ENCODE measurements around the gene CTPS1.
A peak's percentile ranks its signal among the peaks of the same experiment; 100 is the strongest.

CTPS1 gene, protein sequence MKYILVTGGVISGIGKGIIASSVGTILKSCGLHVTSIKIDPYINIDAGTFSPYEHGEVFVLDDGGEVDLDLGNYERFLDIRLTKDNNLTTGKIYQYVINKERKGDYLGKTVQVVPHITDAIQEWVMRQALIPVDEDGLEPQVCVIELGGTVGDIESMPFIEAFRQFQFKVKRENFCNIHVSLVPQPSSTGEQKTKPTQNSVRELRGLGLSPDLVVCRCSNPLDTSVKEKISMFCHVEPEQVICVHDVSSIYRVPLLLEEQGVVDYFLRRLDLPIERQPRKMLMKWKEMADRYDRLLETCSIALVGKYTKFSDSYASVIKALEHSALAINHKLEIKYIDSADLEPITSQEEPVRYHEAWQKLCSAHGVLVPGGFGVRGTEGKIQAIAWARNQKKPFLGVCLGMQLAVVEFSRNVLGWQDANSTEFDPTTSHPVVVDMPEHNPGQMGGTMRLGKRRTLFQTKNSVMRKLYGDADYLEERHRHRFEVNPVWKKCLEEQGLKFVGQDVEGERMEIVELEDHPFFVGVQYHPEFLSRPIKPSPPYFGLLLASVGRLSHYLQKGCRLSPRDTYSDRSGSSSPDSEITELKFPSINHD

DNA sequence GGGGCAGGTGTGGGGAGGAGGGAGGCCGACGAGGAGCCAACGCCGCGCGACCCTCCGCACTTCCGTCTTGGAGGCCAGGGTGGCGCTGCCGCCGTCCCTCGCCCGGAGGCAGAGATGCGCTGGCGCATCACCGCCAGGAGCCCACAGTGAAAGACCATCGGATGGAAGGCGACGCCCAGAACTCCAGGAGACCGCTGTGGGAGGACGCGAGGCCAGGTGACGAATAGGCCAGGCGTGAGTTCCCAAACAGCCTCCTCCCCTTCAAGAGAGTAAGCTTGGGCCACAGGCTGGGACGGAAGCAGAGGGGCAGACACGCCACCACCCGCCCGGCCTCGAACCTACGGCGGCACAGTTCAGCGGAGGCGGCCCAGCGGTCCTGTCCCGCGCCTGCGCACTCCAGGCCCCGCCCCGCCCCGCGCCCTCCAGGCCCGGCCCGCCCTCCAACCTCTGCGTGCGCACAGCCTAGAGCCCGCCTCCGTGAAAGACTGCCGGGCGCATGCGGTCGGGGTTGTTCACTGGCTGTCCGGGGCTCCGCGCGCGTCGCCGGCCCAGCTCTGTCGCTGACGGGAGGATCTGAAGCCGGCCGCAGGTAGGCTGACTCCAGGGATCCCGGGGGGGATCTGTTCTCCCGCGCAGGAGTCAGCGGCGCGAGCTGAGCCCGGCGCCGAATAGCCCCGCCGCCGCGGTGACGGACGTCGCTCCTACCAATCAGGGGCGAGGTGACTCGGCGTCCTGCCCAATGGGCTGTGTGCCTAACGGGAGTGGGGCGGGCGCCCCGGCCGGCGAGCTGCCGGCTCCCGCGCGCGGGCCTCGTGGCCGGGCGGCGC lies at the start of gene CTPS1:
TSS of gene CTPS1 (plus strand) at position 456 of the 827 bp plus-strand sequence. CDS start 3,595 bp downstream, outside the sequence.
- peak; percentile 80 to 92 for DNase-seq

DNA sequence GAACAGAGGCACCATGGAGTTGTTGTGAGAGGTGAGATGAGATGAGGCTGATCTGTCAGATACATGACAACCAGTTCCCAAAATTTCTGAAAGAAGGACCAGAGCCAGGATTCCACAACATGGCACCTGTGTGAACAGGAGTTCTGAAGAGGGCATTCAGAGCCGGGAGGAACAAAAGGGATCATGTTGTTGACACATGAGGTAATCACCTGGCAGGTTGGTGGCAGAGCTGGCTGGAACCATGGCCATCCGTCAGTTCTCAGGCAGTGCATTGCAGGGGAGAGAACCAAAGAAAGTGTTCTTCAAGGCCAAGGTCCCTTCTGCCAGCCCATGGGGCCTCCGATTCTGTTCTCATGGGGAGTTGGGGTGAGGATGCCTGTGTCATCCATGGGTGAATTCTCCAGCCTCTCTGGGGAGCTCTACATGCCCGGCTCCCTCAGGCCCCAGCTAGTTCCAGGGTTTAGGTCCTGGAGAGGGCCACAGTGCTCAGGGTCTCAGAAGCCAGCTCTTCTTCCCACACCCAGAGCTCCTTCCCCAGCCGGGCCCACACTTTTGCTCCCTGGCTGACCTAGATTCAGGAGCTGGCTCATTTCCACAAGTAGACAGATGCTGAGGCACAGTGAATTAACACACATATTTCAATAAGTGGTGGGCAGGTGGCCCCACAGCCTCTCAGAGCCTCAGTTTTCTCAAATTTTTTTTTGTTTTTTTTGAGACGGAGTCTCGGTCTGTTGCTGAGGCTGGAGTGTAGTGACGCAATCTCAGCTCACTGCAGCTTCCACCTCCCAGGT lies 49.1 kb upstream of the CTPS1 start:
- peak; percentile 19 to 74 for DNase-seq

DNA sequence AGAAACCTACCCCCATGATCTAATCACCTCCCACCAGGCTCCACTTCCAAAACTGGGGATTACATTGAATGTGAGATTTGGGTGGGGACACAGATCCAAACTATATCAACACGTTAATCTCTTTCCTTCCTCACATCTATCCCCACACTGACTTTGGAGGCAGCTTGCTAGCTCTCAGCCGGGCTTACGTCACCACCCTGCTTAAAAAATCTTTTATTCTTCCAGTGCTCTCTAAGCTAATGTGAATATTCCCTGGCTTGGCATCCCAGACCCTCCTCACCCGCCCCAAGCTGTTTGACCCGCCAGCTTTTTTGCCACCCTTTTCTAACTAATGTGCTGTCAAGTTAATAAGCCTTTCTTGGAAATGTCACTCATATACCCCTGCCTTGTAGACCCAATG lies 47.9 kb upstream of the CTPS1 start:
- no peak for DNase-seq

DNA sequence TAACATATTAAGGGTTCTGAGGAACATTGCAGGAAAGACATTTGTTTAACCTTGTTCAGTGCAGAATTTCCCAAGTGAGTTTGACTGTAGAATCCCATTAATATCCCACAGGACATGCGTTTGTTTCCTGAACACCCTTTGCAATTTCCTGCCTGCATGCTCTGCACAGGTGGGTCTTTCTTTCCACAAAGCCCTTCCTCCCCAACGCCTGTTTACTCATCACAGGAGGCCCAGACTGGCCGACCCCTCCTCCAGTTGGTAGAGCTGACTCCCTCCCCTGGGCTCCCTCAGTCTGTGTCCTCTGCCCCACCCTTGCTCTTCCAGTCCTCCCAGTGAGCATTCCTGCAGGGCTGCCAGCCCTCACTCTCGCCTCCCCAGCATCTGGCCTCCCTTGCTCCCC lies 47.5 kb upstream of the CTPS1 start:
- no peak for DNase-seq

DNA sequence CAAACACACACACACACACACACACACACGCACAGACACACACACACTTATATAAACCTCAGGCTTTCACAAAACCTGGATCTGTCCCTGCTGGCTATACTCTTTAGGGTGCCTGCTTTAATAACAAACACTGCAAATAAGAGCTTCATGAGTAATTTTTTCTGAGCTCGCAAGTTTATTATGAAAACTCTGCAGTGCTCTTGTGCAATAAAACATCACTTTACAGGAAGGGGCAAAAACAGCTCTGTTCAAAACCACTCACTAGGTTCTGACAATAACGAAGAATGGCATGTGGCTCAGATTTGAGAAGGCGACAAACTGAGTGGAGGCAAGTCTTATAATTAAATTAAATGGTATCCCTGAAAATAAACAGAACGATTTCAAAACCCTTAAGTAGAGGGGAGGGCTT lies 42.6 kb upstream of the CTPS1 start:
- DNase-seq: no peak

DNA sequence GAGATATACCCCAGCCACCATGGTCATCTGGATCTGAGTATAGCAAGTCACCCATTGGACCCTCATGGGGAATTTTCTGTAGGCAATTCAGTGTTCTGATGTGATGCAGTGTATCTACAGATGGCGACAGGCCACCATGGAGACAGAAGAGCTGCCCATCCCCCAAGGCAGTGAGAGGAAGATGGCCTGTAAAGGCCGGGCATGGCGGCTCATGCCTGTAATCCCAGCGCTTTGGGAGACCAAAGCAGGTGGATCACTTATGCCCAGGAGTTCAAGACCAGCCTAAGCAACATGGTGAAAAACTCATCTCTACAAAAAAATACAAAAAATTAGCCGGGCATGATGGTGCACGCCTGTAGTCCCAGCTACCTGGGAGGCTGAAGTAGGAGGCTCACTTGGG lies 41.1 kb upstream of the CTPS1 start:
- no peak for DNase-seq

DNA sequence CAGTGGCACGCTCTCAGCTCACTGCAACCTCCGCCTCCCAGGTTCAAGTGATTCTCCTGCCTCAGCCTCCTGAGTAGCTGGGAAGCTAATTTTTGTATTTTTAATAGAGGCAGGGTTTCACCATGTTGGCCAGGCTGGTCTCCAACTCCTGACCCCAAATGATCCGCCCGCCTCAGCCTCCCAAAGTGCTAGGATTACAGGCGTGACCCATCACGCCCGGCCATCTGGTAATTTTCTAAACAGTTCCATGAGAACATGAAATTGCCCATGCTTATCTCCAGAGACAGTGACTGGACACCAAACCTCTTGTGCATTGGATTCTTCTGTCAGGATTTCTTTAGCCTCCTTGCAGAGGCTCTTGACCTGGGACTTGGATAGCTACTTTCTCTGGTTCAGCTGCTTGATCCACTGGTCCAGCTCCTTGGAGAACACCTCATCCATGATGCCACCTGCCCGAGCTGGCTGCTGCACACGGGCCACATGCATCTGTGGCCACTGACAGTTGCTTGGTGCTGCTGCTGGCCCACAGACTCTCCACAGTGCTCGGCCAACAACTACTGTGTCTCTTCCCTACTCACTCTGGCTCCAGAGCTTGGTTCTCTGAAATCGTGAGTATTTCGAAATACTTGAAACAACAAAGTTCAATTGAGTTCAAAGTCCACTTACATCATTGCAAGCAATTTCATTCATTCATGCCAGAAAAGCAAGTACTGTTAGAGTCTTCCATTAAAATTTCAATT lies 40.0 kb upstream of the CTPS1 start:
- peak in 1 of 2 experiments; percentile 15 for DNase-seq

DNA sequence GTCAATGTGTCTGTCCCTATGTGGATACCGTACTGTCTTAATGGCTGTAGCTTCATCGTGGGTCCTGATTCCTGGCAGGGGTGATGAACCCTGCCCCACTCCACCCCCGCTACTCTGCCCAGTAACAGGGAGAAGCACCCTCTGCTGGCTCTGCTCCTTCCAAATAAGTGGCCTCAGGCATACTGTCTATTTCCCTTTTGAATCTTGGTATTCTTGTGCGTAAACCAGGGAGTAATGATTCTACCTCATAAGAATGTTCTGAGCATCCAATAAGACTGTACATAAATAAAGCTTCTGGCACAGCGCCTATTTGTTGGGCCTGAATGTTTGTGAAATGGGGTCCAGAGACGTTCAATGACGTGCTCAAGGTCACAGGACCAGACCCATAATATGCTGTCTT lies 35.2 kb upstream of the CTPS1 start:
- DNase-seq: no peak

DNA sequence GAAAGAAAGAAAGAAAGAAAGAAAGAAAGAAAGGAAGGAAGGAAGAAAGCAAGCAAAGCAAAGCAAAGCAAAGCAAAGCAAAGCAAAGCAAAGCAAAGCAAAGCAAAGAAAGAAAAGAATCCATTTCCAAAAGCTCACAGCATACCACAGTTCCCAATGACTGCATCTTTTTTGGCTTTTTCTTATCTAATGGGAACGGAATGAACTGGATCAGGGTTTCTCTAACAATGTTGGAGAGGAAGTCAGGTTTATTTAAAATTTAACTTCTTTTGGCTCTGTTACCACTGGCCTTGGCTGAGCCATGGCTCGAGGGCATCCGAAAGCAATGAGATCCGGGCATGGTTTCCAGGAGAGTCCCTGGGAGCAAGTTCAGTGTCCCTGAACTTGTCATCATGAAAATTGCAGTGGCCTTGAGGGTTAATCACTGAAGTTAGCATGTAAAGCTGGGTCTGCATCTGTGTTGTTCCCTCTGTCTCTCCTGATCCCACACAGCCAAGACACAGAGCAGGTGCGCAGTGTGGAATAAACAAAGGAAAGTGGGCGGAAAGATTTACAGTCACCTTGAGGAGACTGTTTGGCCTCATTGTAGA lies 34.6 kb upstream of the CTPS1 start:
- DNase-seq: no peak

DNA sequence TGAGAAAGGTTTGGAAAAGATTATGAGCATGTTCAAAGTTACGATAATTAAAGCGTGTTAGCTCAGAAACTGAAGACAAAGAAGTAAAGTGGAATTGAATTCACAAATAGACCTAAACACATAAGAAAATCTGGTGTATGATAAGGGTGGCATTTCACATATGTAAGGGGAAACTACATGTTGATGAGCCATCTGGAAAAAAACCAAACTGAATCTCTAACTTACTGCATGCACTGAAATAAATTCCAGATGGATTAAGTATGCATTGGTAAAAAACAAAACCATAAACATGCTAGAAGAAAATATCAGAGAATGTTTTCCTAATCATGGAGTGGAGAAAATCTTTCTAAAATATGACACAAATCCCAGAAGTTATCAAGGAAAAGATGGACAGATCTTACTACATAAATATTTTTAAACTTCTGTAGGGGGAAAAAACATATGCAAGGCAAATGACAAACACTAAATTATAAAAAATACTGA lies 34.0 kb upstream of the CTPS1 start:
- no peak for DNase-seq

DNA sequence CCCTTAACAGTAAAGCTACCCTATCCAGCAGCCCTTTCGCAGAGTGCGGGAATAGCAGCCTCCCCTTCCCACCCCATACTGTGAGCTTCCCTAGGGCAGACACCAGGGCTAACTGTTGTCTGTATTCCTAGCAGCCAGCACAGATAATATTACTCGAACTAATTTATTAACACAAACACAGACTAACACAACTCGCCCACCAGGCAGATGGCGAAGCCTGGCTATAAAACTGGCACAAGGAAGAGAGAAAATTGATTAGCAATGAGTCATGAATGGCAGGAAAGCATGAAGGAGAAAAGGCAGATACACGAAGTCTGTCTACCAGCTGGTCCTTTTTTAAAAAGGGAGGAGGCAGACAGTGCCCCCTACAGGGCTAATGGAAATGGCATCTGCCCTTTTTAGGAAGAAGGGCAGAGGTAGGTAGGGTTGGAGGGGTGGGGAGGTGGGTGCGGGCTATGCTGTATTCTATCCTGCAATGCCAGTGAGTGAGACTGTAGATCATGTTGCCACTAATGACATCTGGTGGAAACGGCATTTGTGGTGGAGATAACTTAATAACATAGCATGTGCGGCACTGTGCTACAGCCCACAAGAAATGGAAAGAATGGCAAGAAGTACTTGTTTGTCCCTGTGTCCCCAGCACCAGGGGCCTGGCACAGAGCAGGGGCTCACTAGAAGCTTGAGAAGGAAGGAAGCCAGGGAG lies 30.6 kb upstream of the CTPS1 start:
- DNase-seq: peak; percentile 59 to 83

DNA sequence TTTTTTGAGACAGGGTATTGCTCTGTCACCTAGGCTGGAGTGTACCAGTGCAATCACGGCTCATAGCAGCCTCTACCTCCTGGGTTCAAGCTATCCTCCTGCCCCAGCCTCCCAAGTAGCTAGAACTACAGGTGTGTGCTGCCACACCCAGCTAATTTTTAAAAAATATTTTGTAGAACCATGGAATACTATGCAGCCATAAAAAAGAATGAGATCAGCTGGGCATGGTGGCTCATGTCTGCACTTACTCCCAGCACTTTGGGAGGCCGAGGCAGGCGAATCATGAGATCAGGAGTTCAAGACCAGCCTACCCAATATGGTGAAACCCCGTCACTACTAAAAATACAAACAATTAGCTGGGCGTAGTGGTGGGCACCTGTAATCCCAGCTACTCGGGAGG lies 29.9 kb upstream of the CTPS1 start:
- no peak for DNase-seq

DNA sequence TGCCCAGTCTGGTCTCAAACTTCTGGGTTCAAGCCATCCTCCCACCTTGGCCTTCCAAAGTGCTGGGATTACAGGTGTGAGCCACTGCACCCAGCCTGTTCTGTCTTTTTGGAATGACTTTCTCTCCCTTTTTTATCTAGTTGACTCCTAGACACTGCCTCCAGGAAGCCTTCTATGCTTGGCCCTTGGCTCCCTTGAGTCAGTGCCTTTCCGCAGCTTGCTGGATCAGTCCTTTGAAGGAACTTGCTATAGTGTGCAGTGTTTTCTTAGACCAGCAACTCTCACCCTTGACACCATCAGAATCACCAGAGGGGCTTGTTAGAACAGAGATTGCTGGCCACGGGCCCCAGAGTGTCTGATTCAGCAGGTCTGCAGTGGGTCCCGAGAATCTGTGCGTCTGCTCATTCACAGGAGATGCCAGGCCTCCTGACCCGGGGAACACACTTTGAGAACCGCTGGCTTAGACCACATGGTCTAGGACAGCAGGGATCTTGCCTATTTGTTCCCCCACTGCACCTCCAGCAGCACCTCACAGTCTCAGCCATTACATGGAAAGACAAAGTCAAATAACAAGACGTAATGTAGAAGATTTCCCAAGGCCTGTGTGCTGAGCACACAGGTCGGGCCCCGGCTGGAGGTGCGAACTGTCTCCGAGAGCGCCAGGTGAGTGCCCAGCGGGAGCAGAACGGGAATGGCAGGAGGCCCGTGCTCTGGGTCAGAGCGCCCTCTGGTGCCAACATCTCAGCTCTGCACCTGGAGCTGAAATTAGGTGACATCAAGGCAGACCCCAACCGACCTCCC lies 27.4 kb upstream of the CTPS1 start:
- DNase-seq: peak; percentile 36 to 66

DNA sequence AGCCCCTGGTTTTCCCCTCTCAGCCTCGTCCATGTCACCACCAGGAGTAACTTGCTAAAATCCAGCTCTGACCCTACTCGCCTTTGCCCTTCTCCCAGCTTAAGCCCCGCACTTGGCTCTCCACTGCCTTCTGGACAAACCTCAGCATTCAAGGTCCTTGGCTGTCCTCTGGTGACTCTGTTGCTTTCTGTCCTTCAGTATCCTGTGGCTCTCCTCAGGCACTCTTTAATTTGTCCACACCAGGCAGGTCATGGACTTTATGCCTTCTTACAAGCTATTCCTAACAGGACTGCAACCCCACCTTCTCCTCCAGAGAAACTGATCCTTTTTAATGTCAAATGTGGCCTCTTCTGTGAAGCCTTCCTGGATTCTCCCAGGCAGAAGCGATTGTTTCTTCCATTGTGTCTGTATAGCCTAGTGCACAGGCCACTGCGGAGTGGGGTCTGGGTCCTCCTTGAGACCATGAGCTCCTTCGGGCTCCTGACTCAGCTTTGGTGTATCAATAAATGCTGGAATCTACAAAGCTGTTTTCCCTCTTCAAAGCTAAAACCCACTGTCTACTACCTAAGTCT lies 26.7 kb upstream of the CTPS1 start:
- no peak for DNase-seq

DNA sequence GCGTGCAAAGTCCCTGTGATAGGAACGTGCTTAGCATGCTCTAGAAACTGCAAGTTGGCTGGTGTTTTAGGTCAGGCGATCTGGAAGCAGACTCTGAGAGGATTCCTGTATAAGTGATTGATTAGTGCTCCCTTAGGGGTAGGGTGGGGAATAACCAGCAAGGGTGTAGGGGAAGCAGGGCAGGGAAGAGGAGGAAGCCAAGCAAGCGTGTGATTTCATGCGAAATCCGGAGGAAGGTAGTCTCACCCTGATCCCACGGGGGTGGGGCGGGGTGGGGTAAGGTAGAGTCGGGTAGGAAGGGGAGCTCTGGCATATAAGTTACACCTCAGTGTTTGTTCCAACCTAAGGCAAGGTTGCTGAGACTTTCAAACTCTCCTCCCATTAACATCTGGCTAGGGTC lies 24.9 kb upstream of the CTPS1 start:
- DNase-seq: no peak

DNA sequence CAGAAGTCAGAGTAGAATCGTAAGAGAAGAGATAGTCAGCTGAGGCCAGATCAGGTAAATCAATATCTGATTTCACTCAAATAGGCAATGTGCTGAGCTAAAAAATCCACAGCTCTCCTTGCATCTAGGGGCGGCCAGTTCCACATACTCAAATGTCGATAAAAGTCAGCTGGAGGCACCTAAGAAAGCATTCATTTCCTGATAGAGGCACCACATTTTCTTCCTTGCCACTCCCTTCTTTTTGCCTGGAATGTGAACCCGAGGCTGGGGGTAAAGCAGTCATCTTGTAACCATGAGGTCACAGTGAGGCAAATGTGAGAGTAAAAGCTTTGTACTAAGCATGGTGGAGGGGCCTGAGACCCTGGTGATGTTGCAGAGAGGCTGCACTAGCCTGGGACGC lies 24.2 kb upstream of the CTPS1 start:
- DNase-seq: no peak

DNA sequence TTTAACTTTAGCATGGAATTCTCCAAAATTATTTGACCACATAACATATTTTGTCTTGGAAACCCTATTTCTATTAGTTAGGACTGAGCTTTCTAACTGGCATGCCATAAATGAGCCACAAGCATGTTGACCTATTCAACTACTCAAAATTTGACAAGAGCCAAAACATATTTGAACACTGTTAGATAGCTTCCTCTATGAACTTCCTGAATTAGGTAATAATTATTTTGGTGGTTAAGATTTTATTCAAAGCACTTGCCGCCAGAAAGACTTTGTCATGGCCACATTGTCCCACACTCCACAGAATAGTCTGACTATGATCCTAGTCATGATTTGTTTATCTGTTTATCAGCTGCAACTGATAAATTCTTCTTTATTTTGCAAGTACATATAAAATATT lies 23.1 kb upstream of the CTPS1 start:
- DNase-seq: no peak

DNA sequence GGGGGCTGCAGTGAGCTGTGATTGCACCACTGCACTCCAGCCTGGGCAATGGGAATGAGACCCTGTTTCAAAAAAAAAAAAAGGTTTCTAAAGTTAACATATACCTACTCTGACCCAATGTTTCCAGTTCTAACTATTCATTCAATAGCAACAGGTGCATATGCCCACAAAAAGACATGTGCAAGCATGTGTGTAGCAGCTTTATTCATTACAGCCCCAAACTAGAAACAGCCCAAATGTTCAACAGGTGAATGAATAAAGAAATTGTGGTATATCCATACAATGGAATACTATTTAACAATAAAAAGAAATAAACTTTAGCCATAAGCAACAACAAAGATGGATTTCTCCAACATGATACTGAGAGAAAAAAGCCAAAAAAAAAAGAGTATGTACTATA lies 21.3 kb upstream of the CTPS1 start:
- DNase-seq: no peak

DNA sequence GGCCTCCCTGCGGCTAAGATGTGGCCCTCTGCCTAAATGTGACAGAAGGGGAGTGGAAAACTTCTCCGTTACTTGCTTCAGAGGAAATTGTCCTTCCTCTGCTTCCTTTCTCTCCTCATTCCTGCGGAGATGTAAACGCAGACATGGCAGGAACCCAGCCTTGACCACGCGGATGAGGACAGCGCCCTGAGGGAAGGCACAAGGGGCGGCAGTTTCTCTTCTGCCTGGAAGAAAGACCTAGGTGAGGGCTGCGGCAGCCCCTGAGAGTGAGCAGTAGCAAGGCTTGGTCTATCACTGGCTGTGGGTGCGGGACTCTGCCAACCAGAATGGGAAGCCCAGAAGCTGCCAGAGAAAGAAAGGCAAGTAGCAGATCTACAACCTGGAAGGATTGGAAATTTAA lies 14.0 kb upstream of the CTPS1 start:
- DNase-seq: no peak

DNA sequence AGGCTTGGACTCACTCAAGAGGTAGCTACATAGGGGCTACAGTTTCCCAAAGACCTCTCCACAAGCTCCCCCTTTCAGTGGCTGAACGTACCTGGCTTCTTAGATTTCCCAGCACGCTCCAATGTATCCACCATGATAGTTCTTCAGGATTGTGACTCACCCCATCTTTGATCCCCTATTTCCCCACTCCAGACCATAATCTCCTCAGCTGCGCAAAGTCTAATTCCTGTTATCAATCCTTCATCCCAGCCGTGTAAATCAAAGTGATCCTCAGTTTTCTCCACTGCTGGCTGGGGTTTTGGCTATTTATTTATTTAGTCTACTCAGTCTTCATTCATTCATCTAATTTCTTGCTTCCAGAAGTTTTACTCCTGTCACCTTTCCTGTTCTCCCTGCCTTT lies 13.1 kb upstream of the CTPS1 start:
- no peak for DNase-seq

Data from NCI-H524 (cell line).